ENCODE measurements around the gene LANCL2. TPM values are rescaled to one million over a fixed set of nuclear protein-coding genes. Genes with fewer than 3 reads are reported as not detected.

The LANCL2 gene
- total and polyA plus RNA-seq, 2 of the 4 experiments (the other 2 are of a cell fraction) = 11.7 to 17.9 TPM

- in situ Hi-C loops (cut with MboI; ENCODE audit: low sequenced_read_pairs) = no loop called here
- H2BK120ac ChIP-seq (ENCODE audit: low read depth, low read length) = no peak overlapping the region
These were observed 108.8 kb downstream of the LANCL2 start for GRCh38 chr7:55473932-55474331.

More at GRCh38 chr7:55473932-55474331, 108.8 kb downstream of the LANCL2 start:
- WGBS, 2 experiments (ENCODE audit: extremely low coverage in 2 of 2, insufficient read length in 1 of 2) = 100% methylated on average over 3 of the region's 10 CpGs; no CpG with 5 or more reads in 1 of the 2 experiments
- H3K4me3 ChIP-seq (ENCODE audit: insufficient read depth, low read depth, low read length) = no peak overlapping the region
- H3K27ac ChIP-seq (ENCODE audit: insufficient read depth, low read length) = no peak overlapping the region
- no TSS peak for BruUV-seq (replicated peaks)
- H2BK15ac ChIP-seq (ENCODE audit: low read depth, low read length) = no peak overlapping the region
- intact Hi-C loops (cut with micrococcal nuclease) = no loop called here
- no peak overlapping the region for H2AK5ac ChIP-seq (ENCODE audit: low read depth, low read length)
- H3K9ac ChIP-seq (ENCODE audit: low read depth, low read length) = no peak overlapping the region
- ATAC-seq (ENCODE audit: low read depth) (no peak), DNase-seq (no peak)
- peaks cover 29% of the 10 kb centered on the region for H3K9me1 ChIP-seq (ENCODE audit: insufficient read depth, low read length)
- no peak overlapping the region for H3K14ac ChIP-seq (replicated peaks; ENCODE audit: low read depth, low read length)
- no peak overlapping the region for H2AFZ ChIP-seq (replicated peaks; ENCODE audit: low read length, poor library complexity)
- H3K27me3 ChIP-seq (ENCODE audit: control insufficient read depth, insufficient read depth, low read length) = no peaks in the 10 kb centered on the region
- H4K5ac ChIP-seq (ENCODE audit: low read depth, low read length) = no peak overlapping the region
- H3K9me3 ChIP-seq (ENCODE audit: control insufficient read depth, insufficient read depth, low read length) = no peaks in the 10 kb centered on the region
- ChIA-PET POLR2A (ENCODE audit: unreplicated experiment) (no interaction called here), CTCF (no interaction called here)
- no peak overlapping the region for H3K56ac ChIP-seq (ENCODE audit: extremely low read depth, insufficient read depth, low read length)
- peaks cover 36 to 63% of the 10 kb centered on the region in 2 experiments for H3K79me1 ChIP-seq (ENCODE audit: low read depth in 1 of 2, low read length in 2 of 2)
- H4K91ac ChIP-seq (ENCODE audit: insufficient read depth, low read depth, low read length) = no peak overlapping the region
- H3K36me3 ChIP-seq (ENCODE audit: control insufficient read depth, insufficient read depth, low read length) = peaks cover 17% of the 10 kb centered on the region
- peaks cover 30% of the 10 kb centered on the region for H3K4me1 ChIP-seq (ENCODE audit: control insufficient read depth, insufficient read depth, low read length)
- dilution Hi-C loops (cut with HindIII; ENCODE audit: low sequenced_read_pairs, unreplicated experiment) = no loop called here
- no peak overlapping the region for H3K23ac ChIP-seq (ENCODE audit: low read depth, low read length)
- no peak overlapping the region for H2BK20ac ChIP-seq (ENCODE audit: low read depth, low read length)
- TF ChIP-seq CEBPB (IDR thresholded peaks at IDR 0.05; ENCODE audit: low read depth, low read length) (no peak), CHD1 (IDR thresholded peaks at IDR 0.05; ENCODE audit: low read depth, low read length) (no peak), NFE2L2 (IDR thresholded peaks at IDR 0.05; ENCODE audit: low read depth, low read length) (no peak), RAD21 (IDR thresholded peaks at IDR 0.05; ENCODE audit: low read length) (no peak), MAFK (IDR thresholded peaks at IDR 0.05; ENCODE audit: low read depth, low read length) (no peak), FOS (IDR thresholded peaks at IDR 0.05; ENCODE audit: low read depth, low read length) (no peak), SMC3 (IDR thresholded peaks at IDR 0.05; ENCODE audit: low read depth, low read length) (no peak), USF2 (IDR thresholded peaks at IDR 0.05; ENCODE audit: low read depth, low read length) (no peak), MAZ (IDR thresholded peaks at IDR 0.05; ENCODE audit: borderline replicate concordance, low read depth, low read length) (no peak), RCOR1 (IDR thresholded peaks at IDR 0.05; ENCODE audit: insufficient replicate concordance, low read length) (no peak), RFX5 (IDR thresholded peaks at IDR 0.05; ENCODE audit: low read depth, low read length) (no peak), MXI1 (IDR thresholded peaks at IDR 0.05; ENCODE audit: borderline replicate concordance, low read depth, low read length) (no peak), CTCF (conservative IDR thresholded peaks at IDR 0.05; ENCODE audit: low read depth, low read length) (no peak), BHLHE40 (IDR thresholded peaks at IDR 0.05; ENCODE audit: low read depth, low read length) (no peak), POLR2A (IDR thresholded peaks at IDR 0.05; ENCODE audit: low read depth, low read length) (no peak)
- TF ChIP-seq, protein P1, sequence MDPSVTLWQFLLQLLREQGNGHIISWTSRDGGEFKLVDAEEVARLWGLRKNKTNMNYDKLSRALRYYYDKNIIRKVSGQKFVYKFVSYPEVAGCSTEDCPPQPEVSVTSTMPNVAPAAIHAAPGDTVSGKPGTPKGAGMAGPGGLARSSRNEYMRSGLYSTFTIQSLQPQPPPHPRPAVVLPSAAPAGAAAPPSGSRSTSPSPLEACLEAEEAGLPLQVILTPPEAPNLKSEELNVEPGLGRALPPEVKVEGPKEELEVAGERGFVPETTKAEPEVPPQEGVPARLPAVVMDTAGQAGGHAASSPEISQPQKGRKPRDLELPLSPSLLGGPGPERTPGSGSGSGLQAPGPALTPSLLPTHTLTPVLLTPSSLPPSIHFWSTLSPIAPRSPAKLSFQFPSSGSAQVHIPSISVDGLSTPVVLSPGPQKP (IDR thresholded peaks at IDR 0.05; ENCODE audit: borderline replicate concordance, low read depth, low read length) = no peak
- peaks cover 19% of the 10 kb centered on the region for H4K20me1 ChIP-seq (ENCODE audit: insufficient read depth, low read length)
- no peak overlapping the region for H3K4ac ChIP-seq (ENCODE audit: low read depth, low read length)
- H2BK5ac ChIP-seq (ENCODE audit: low read depth, low read length, poor library complexity, severe bottlenecking) = peak overlapping the region; percentile 13
- no peak overlapping the region for H4K8ac ChIP-seq (ENCODE audit: low read depth in 2 of 2, low read length in 2 of 2)
- no peak overlapping the region for H3K4me2 ChIP-seq (ENCODE audit: low read depth, low read length)
- H3K18ac ChIP-seq (ENCODE audit: low read depth, low read length) = no peak overlapping the region
- H2AK9ac ChIP-seq (replicated peaks; ENCODE audit: low read depth, low read length, poor library complexity) = no peak overlapping the region

Data from IMR-90 (cell line).